IPS-18c (cell line): ENCODE data around the gene ZNF830.
"Not testable (repeated sequence)": the region's sequence is repeated elsewhere in the genome, so short reads cannot be mapped to it uniquely, and the experiment has no call there.

Experiments
- H3K4me3 ChIP-seq: 2 replicates; pipeline ENCODE4 v1.7.0; 2013; ENCODE audit warnings: low read depth, mild to moderate bottlenecking, low read length, moderate library complexity; ENCODE audit not compliant: insufficient read depth
- H3K9me3 ChIP-seq: one replicate; pipeline ENCODE4 v1.6.1; 2013; ENCODE audit warnings: mild to moderate bottlenecking, low read length, moderate library complexity; ENCODE audit not compliant: control insufficient read depth, insufficient read depth

Gene ZNF830

DNA sequence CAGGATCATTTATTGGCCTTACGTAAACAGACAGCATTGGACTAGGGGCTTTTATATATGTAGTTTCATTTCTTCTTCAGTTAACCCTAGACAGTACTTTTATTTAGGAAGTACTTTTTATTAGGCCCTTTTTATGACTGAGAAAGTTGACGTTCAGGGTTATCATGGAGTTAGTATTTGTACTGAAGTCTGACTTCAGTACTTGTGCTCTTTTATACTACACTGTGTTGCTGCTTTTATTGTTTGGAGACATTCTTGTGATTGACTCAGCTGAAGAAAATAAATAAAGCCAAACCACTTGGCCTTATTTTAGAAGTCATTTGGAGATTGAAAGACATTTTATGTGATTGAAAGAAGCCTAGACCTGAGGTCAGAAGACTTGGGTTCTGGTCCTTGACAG, 25.9 kb downstream of the ZNF830 start:
- Histone ChIP-seq H3K4me3 (no peak overlapping the region), H3K9me3 (no peaks in the 10 kb centered on the region)

DNA sequence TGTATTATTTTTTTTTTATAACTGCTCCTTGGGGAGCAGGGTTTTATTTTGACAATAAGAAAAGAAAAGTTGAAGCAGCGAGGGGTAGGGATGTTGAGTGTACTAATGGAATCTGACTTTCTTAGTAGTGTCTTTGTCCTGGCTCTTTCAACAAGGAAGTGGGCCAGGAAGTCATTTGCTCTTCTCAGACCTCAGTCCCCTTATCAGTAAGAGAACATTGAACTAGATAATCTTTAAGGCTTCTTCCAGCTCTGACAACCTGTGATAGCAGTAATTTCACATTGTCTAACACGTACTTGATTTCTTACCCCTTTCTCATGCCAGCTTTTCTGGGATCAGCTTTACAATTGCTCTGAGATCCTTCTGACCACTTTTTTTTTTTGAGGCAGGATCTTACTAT, 27.3 kb downstream of the ZNF830 start:
- H3K4me3 ChIP-seq: no peak overlapping the region
- no peaks in the 10 kb centered on the region for H3K9me3 ChIP-seq

DNA sequence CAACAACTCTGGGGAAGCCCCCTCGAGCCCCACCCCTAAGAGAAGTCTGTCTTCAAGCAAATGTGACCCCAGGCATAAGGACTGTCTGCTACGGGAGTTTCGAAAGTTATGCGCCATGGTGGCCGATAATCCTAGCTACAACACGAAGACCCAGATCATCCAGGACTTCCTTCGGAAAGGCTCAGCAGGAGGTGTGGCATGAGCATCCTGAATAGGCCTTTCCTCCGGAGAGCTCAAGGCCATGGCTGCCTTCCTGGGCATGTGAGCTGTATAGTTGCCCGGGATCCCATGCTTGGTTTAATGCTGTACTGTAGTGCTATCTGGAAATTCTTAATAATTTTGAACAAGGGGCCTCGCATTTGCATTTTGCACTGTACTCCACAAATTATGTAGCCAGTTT, 28.1 kb downstream of the ZNF830 start:
- no peaks in the 10 kb centered on the region for H3K9me3 ChIP-seq
- H3K4me3 ChIP-seq: no peak overlapping the region

DNA sequence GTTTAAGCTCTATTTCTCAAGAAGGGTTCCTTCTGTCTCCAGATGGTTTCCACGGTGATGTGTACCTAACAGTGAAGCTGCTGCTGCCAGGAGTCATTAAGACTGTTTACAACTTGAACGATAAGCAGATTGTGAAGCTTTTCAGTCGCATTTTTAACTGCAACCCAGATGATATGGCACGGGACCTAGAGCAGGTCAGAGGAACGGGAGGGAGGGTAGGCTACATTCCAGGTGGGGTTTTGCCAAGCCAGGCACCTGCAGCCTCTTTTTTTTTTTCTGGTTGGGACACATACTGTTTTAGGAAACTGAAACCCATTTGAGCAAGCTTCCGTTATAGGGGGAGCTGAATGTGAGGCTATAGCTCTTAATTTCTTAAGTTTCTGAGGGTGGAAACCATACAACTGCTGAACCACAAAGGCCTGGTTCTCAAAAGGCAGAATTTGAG, 29.6 kb downstream of the ZNF830 start:
- Histone ChIP-seq H3K4me3 (no peak overlapping the region), H3K9me3 (no peaks in the 10 kb centered on the region)

DNA sequence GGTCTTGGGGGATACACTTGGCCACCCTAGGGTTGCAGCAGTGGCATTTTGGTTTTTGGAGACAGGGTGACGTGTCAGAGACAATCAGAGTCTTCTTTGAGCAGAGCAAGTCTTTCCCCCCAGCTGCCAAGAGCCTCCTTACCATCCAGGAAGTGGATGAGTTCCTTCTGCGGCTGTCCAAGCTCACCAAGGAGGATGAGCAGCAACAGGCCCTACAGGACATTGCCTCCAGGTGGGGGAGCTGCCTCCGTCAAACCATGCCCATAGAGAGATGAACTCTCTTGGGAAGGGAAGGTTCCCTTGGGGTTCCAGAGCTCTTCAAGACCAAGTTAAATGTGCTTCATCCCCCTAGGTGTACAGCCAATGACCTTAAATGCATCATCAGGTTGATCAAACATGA, 30.3 kb downstream of the ZNF830 start:
- Histone ChIP-seq H3K4me3 (no peak overlapping the region), H3K9me3 (no peaks in the 10 kb centered on the region)

DNA sequence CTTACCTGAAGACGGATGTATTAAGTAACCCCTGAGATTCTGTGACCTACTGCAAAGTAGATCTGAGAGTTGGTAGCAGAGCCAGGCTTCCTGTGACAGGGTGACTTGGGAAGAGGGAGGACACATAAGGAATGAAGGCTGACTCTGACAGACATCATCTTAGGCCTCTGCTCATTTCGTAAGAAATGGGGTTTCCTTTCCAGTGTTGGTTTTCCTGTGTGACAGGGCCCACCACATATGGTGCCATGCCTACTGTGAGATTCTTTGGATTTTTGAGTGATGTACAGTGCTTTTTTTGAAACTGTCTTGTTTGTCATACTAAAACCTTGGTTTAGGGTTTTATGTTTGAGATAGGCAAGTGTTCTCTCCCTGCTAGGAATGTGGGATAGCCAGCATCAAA, 31.7 kb downstream of the ZNF830 start:
- Histone ChIP-seq H3K4me3 (no peak overlapping the region), H3K9me3 (no peaks in the 10 kb centered on the region)

DNA sequence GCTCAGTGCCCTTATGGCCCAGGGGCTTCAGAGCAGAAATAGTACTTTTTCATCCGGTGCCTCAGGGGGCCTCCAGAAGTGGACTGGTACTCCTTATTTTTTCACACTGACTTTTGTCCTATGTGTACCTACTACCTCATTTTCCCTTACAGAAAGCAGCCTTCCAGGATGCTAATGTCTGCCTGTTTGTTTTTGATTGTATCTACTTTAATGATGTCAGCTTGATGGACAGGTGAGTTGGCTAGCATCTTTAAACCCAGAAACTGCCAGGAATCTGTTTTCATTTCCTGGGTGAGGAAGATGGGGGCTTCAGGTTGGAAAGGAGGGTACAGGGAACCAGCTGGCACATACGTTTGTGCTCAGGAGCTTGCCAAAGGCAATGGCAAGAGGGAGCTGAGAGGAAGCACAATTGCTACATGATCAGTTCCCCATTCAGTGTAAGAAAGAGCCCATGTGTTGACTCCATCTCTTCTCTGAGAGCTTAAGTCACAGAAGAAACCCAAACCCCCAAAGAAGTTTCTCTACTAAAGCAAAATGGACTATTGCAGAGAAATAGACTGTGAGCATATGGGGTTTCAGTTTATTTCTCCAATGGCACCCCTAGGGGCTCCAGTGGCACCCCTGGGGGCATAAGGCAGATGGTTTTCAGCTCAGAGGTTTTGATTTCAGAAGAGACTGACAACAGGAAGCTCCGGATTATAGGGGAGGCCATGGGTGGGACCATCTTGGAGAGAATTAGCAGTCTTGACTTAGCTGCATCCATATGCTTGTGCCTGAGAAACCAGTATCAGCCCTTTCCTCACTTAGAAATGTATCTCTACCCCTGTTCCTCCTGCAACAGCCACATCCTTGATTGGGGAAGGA, 35.3 kb downstream of the ZNF830 start:
- H3K9me3 ChIP-seq: no peaks in the 10 kb centered on the region
- H3K4me3 ChIP-seq: no peak overlapping the region

DNA sequence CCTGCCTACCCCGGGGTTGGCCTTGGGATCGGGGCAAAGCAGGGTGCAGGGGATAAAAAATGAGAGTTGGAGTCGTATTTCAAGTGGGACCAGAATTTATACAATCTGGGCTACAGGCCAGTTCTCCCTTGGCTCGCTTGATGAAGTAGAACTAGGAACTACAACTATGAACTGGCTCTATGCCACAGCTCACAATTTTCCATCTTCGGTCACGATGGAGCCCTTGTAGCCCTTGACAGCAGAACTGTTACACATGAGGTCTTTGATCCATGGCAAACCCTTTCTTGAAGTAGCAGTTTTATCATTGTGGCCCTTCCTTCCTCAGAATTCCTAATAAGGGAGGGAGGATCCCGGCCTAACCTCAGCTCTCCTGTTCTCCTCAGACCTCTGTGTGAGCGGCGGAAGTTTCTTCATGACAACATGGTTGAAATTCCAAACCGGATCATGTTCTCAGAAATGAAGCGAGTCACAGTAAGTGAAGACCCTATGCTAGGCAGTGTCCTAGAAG, 36.1 kb downstream of the ZNF830 start:
- H3K4me3 ChIP-seq: no peak overlapping the region
- no peaks in the 10 kb centered on the region for H3K9me3 ChIP-seq

DNA sequence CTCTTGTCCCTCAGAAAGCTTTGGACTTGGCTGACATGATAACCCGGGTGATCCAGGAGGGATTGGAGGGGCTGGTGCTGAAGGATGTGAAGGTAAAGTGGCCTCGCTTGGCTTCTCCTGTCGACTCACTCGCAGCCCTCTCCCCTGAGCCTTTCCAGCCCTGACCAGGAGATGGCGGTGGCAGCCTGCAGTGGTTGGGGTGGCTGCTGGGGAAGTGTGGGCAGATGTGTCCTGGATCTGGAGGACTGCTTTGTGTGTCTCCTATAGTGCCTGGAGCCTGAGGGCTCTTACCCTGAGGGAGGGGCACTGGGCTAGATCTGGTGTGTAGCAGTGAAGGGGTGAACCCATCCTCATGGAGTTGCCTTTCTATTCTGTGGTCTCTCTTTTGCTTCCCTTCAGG, 36.9 kb downstream of the ZNF830 start:
- H3K9me3 ChIP-seq: no peaks in the 10 kb centered on the region
- no peak overlapping the region for H3K4me3 ChIP-seq

DNA sequence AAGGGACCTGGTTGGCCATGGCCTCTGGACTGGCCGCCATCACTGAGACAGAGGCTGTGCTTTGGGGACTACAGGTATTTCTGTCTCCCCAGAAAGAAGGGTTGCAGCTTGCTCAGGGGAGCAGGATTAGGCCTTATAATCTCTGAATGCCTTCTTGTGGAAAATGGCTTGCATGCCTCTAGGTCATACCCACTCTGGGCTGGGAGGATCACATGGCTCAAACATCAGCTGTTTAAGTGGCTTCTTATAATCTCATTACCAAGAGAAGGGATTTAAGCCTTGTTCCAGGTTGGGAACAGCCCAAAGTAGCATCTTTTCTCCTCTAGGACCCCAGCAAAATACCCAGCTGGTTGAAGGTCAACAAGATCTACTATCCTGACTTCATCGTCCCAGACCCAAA, 38.1 kb downstream of the ZNF830 start:
- Histone ChIP-seq H3K4me3 (no peak overlapping the region), H3K9me3 (no peaks in the 10 kb centered on the region)

DNA sequence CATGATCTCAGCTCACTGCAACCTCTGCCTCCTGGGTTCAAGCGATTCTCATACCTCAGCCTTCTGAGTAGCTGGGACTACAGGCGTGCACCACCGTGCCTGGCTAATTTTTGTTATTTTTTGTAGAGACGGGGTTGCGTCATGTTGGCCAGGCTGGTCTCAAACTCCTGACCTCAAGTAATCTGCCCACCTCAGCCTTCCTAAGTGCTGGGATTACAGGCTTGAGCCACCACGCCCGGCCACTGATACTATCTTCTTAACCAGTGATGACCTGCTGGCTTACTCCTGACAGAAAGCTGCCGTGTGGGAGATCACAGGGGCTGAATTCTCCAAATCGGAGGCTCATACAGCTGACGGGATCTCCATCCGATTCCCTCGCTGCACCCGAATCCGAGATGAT, 39.6 kb downstream of the ZNF830 start:
- not testable (repeated sequence) for H3K4me3 ChIP-seq, H3K9me3 ChIP-seq

DNA sequence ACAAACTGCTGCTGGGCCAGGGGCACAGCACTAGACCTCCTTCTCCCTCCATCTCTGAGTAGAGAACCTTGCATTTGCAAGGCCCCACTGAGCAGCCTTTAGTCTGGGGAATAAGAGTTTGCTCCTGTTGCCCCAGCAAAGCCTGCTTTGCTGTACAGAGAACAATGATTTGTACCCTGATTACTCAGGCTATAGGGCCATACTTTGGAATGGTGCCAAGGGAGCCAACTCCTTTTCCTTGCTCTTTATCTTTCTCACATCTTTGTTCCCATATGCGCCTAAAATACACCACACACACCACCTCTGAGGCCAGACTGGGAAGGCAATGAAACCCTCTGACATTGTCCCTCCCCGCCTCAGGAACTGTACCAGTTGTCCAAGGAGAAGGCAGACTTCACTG, 40.2 kb downstream of the ZNF830 start:
- Histone ChIP-seq H3K9me3 (no peaks in the 10 kb centered on the region), H3K4me3 (no peak overlapping the region)

DNA sequence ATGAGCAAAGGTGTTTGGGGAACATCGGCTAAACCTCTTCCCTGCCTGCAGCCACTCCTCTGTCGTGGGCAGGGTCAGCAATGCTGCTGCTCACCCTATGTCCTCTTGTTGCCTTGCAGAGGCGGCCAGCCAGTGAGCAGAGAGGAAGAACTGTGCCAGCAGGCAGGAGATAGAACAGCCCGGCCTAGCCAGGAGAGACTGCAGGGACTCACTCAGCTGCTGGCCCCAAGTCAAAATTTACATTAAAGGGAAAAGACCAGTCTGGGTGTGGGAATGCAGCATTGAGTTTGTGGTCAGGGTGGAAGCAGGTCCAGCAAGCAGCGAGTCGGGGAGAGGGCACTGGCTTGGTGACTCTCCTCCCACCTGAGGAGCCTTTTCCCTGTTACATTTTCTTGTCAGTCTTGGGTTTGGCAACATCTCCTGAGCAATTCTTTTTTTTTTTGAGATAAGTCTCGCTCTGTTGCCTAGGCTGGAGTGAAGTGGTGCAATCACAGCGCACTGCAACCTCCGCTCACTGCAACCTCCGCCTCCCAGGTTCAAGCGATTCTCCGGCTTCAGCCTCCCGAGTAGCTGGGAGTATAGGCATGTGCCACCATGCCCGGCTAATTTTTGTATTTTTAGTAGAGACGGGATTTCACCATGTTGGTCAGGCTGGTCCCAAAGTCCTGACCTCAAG, 41.7 kb downstream of the ZNF830 start:
- Histone ChIP-seq H3K9me3 (no peaks in the 10 kb centered on the region), H3K4me3 (no peak overlapping the region)

DNA sequence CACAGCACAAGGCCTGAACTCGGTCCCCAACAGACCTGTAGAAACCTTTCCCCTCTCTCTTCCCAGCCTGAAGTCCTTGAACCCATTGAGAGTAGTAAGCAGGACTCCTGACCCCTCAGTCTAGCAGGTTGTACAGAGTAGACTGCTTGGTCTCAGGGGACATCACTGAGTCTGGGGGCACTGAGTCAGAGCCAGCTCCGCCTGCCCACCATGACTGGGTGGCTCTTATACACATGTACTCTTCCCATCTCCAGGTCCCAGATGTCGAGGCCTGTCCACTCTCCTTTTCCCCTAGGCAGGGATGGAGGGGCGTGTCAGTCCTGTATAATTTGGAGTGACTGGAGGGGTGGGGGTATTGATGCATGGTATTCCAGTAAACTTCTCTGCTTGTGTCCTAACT, 42.4 kb downstream of the ZNF830 start:
- Histone ChIP-seq H3K9me3 (no peaks in the 10 kb centered on the region), H3K4me3 (no peak overlapping the region)

DNA sequence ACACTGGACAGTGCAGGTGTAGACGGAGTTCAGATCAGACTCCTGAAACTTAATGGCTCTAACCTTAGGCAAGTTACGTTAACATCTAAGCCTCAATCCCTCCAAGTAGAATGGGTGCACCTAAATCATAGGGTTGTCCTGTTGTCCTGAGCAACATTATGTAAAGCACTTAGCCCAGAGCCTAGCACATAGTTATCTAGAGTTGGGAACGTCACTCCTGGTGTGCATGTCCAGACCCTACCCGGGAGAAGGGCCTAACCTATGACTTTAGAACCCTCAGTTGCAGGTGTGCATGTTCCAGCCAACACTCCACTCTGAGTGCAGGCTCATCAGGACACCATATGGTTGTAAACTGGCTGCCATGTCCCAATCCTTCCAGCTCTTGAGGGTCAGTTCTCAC, 45.0 kb downstream of the ZNF830 start:
- no peaks in the 10 kb centered on the region for H3K9me3 ChIP-seq

DNA sequence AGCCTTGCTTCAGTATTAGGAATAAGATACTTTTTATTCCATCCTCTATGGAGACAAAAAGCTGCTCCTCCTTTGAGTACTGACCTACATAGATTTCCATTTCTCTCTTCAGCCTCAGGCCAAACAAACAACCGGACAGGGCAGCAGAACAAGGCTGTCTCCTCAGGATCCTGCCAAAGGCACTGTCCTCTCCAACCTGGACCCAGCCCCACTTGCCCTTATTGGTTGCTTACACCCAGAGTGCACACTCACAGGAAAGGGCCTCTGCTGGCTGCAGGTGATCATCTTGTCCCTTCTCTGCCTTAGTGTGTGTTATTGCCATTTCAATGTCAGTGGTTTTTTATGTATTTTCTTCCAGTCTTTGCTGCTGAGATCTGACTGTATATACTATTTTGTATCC, 45.6 kb downstream of the ZNF830 start:
- Histone ChIP-seq H3K4me3 (no peak overlapping the region), H3K9me3 (no peaks in the 10 kb centered on the region)

More for the DNA sequence above, 45.0 kb downstream of the ZNF830 start:
- H3K4me3 ChIP-seq: no peak overlapping the region

DNA sequence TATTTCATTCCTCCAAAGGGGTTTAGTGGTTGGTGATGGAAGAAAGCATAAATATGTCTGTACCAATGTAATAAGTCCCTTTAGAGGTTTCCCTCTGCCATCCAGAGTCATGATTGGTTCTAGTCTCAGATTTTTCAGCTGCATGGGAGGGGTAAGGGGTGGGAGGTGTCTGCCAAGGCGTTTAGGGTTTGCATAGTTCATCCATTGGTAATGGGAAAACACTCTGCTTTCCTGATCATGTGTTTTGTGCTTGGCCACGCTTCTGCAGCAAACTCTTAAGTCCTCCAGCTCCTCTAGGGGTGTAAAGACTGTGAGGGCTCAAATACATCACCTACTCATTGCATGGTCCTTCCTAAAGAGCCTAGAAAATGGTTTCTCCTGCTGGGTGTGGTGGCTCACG, 48.8 kb downstream of the ZNF830 start:
- Histone ChIP-seq H3K4me3 (no peak overlapping the region), H3K9me3 (no peaks in the 10 kb centered on the region)

DNA sequence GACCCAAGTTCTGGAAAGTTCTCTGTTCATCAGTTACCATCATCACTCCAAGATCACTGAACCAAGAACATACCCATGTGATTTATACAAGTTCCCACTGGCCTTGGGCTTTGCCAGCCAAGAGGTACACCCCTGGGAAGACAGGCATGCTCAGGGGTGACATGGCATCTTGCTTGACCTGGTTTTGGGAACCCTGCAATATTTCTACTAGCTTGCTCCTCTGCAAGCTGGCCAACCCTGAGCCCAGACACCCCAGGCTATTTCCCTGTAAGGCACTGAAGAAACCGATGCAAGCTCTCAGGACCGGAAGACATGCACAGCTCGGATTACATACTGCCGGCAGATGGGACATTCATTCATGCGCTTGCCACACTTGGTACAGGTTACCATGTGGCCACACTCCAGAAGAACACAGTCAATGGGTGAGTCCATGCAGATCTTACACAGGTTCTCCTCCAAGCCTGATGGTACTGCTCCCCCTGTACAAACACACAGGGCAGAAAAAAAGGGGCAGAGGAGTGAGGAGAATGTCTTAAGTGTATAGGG, 50.4 kb downstream of the ZNF830 start:
- Histone ChIP-seq H3K9me3 (no peaks in the 10 kb centered on the region), H3K4me3 (no peak overlapping the region)
